K562 (cell line): ENCODE data around the gene RALY. TPM values are rescaled to one million over a fixed set of nuclear protein-coding genes. Genes with fewer than 3 reads are reported as not detected.

ENCODE experiments used
- ARID1B ChIP-seq: fragments of 450-650 bp; IDR thresholded peaks from 2 replicates; pipeline ENCODE4 v1.6.1; 2016; ENCODE audit warnings: antibody characterized with exemption, mild to moderate bottlenecking, inconsistent platforms
- BHLHE40 ChIP-seq: IDR thresholded peaks from 2 replicates; pipeline ENCODE4 v1.6.1; 2011; ENCODE audit warnings: low read length, improper control_type of control experiment
- CCAR2 ChIP-seq: fragments of 200-400 bp; formaldehyde crosslinking; IDR thresholded peaks from 2 replicates; pipeline ENCODE4 v1.6.1; 2017; ENCODE audit warnings: mild to moderate bottlenecking, low read depth, low read length
- EP400 ChIP-seq: fragments of 450-650 bp; IDR thresholded peaks from 2 replicates; pipeline ENCODE4 v1.6.1; 2017; ENCODE audit warnings: antibody characterized with exemption, mild to moderate bottlenecking, moderate library complexity
- GTF2A2 ChIP-seq: IDR thresholded peaks from 2 replicates; pipeline ENCODE4 v1.6.1; 2016; ENCODE audit warnings: mild to moderate bottlenecking, missing genetic modification characterization, missing compliant biosample characterization
- LCOR ChIP-seq: sonication (generic); formaldehyde crosslinking; IDR thresholded peaks from 2 replicates; pipeline ENCODE4 v1.8.0; 2022; ENCODE audit warnings: mild to moderate bottlenecking, missing genetic modification reagents
- MBD2 ChIP-seq: sonication (generic); IDR thresholded peaks from 2 replicates; pipeline ENCODE4 v1.6.1; 2016; ENCODE audit warnings: low read depth, borderline replicate concordance
- NR3C1 ChIP-seq: sonication (generic); formaldehyde crosslinking; IDR thresholded peaks from 2 replicates; pipeline ENCODE4 v1.8.1; 2022; ENCODE audit warnings: missing genetic modification reagents
- PHB2 ChIP-seq: fragments of 450-650 bp; IDR thresholded peaks from 2 replicates; pipeline ENCODE4 v1.6.1; 2017; ENCODE audit warnings: low read depth
- SAP30 ChIP-seq: fragments of 200-600 bp; sonication (generic); IDR thresholded peaks from 2 replicates; pipeline ENCODE4 v1.6.1; 2012; ENCODE audit warnings: borderline replicate concordance, low read depth, mild to moderate bottlenecking, moderate library complexity, low read length, control low read depth, inconsistent platforms; ENCODE audit not compliant: insufficient read depth, poor library complexity, severe bottlenecking
- U2AF2 ChIP-seq: fragments of 200-400 bp; formaldehyde crosslinking; optimal IDR thresholded peaks from 2 replicates; pipeline ENCODE3; 2017; ENCODE audit warnings: low read depth, mild to moderate bottlenecking, low read length
- polyA plus RNA-seq, 8 experiments: library from polyadenylated mRNA; depleted of rRNA in 4 of 8; stranded (reverse) in 5 of 8; unstranded in 3 of 8; fragments of >200 nt; fragmentation: Nextera tagmentation in 2 of 8; fragmentation: Illumina TruSeq in 1 of 8; extraction: Ambion mirVana in 2 of 8; extraction: Trizol in 1 of 8; gene quantifications; 2 replicates each; pipeline versions ENCODE4 v1.2.1 to v1.2.3, GENCODE V29; 2011 to 2014; ENCODE audit warnings: inconsistent platforms in 1 of 8, missing spikeins in 1 of 8
- total RNA-seq, 7 experiments: library from RNA; depleted of rRNA in 6 of 7; stranded (reverse); fragments of >200 nt in 6 of 7; fragmentation: Illumina TruSeq in 2 of 7; extraction: Trizol in 2 of 7; gene quantifications; 2 replicates each; pipeline versions ENCODE4 v1.2.1 to v1.2.3, GENCODE V29; 2011 to 2021; ENCODE audit warnings: low replicate concordance in 1 of 7
- TF ChIP-seq, protein P1 (sequence below), 2 experiments: fragments of 450-650 bp in 1 of 2; sonication (generic) in 1 of 2; formaldehyde crosslinking in 1 of 2; IDR thresholded peaks; 2 replicates each; pipeline versions ENCODE4 v1.7.1 to v1.9.0; 2016 to 2022; ENCODE audit warnings: inconsistent platforms in 1 of 2, mild to moderate bottlenecking in 1 of 2, missing genetic modification reagents in 1 of 2
- TF ChIP-seq, protein P2 (sequence below): fragments of 450-650 bp; conservative IDR thresholded peaks from 2 replicates; pipeline ENCODE4 v1.6.1; 2016; ENCODE audit warnings: missing genetic modification characterization, low read depth, mild to moderate bottlenecking, missing compliant biosample characterization, moderate library complexity
- TF ChIP-seq, protein P3 (sequence below), 2 experiments: fragments of 450-650 bp; IDR thresholded peaks; 2 replicates each; pipeline ENCODE4 v1.6.1; 2016

RALY gene
- total and polyA plus RNA-seq, 9 of the 15 experiments (the other 6 are each of a cell fraction or from before 2014, with no cell fraction given), result 0.80 to 207 (median 128) TPM

DNA sequence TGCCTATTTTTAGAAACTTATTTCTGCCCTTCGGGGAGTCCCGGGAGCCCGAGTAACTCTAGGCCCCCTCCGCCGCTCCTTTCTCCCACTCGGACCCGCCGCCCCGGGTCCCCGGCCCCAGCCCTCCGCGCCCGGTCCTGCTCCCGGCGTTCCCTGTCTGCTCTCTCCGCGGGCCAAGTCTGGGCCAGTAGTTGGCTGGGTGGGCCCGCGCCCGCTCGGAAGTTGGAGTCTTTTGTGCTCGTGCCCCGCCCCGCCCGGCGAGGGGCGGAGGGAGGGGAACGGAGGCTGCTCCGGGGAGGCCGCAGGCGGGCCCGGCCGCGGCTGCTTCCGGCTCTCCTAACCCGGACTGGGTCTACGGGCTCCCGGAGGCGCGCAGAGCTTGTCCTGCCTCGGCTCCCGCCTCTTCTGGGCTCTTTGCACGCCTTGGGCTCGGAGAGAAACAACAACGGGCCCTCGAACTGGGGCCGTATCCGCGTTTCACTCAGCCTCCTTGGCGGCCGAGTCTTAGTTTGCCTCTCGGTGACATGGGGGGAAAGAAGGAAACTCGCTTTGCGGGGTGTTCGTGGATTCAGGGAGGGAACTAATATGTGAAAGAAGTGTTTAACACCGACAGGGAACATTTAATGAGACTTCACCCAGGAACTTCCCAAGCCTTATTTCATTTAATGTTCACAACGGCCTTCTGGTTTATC lies 657 bp downstream of the RALY start (continued):
- TF ChIP-seq EP400, result 0 out of 2 replicates have a peak, but pooled peaks have one; percentile 23
- no peak; the same call in 1 of the 2 replicates for TF ChIP-seq NR3C1 (CRISPR knock-in tag)
- no peak for TF ChIP-seq ARID1B
- TF ChIP-seq, protein P1, sequence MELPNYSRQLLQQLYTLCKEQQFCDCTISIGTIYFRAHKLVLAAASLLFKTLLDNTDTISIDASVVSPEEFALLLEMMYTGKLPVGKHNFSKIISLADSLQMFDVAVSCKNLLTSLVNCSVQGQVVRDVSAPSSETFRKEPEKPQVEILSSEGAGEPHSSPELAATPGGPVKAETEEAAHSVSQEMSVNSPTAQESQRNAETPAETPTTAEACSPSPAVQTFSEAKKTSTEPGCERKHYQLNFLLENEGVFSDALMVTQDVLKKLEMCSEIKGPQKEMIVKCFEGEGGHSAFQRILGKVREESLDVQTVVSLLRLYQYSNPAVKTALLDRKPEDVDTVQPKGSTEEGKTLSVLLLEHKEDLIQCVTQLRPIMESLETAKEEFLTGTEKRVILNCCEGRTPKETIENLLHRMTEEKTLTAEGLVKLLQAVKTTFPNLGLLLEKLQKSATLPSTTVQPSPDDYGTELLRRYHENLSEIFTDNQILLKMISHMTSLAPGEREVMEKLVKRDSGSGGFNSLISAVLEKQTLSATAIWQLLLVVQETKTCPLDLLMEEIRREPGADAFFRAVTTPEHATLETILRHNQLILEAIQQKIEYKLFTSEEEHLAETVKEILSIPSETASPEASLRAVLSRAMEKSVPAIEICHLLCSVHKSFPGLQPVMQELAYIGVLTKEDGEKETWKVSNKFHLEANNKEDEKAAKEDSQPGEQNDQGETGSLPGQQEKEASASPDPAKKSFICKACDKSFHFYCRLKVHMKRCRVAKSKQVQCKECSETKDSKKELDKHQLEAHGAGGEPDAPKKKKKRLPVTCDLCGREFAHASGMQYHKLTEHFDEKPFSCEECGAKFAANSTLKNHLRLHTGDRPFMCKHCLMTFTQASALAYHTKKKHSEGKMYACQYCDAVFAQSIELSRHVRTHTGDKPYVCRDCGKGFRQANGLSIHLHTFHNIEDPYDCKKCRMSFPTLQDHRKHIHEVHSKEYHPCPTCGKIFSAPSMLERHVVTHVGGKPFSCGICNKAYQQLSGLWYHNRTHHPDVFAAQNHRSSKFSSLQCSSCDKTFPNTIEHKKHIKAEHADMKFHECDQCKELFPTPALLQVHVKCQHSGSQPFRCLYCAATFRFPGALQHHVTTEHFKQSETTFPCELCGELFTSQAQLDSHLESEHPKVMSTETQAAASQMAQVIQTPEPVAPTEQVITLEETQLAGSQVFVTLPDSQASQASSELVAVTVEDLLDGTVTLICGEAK (IDR thresholded peaks at IDR 0.05), result peak; percentile 53; the same call in 1 of the 2 replicates
- TF ChIP-seq, protein P1 (CRISPR knock-in tag; IDR thresholded peaks at IDR 0.05), result no peak
- no peak for TF ChIP-seq CCAR2
- peak; percentile 46; the same call in 1 of the 2 replicates for TF ChIP-seq BHLHE40
- TF ChIP-seq SAP30, result peak; percentile 66
- TF ChIP-seq PHB2, result no peak
- TF ChIP-seq, protein P2, sequence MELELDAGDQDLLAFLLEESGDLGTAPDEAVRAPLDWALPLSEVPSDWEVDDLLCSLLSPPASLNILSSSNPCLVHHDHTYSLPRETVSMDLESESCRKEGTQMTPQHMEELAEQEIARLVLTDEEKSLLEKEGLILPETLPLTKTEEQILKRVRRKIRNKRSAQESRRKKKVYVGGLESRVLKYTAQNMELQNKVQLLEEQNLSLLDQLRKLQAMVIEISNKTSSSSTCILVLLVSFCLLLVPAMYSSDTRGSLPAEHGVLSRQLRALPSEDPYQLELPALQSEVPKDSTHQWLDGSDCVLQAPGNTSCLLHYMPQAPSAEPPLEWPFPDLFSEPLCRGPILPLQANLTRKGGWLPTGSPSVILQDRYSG, result no peak
- TF ChIP-seq U2AF2, result no peak
- TF ChIP-seq MBD2, result no peak
- TF ChIP-seq GTF2A2 (tag), result no peak
- 0 out of 2 replicates have a peak, but pooled peaks have one; percentile 22 for TF ChIP-seq LCOR
- TF ChIP-seq, protein P3, sequence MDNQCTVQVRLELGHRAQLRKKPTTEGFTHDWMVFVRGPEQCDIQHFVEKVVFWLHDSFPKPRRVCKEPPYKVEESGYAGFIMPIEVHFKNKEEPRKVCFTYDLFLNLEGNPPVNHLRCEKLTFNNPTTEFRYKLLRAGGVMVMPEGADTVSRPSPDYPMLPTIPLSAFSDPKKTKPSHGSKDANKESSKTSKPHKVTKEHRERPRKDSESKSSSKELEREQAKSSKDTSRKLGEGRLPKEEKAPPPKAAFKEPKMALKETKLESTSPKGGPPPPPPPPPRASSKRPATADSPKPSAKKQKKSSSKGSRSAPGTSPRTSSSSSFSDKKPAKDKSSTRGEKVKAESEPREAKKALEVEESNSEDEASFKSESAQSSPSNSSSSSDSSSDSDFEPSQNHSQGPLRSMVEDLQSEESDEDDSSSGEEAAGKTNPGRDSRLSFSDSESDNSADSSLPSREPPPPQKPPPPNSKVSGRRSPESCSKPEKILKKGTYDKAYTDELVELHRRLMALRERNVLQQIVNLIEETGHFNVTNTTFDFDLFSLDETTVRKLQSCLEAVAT (IDR thresholded peaks at IDR 0.05), result 0 out of 4 replicates have a peak, but pooled peaks of 1 of the 2 experiments have one; percentile 23
